Sciatic nerve (tissue), 2 donors: ENCODE measurements around the gene MGAT2. TPM values are rescaled to one million over a fixed set of nuclear protein-coding genes. Genes with fewer than 3 reads are reported as not detected.
"Not testable (repeated sequence)": the region's sequence is repeated elsewhere in the genome, so short reads cannot be mapped to it uniquely, and the experiment has no call there.

Experiments
- ATAC-seq: fragments of 200-7000 bp; cut with Tn5 transposase; one replicate; pipeline ENCODE4 v1.9.1; 2020; ENCODE audit warnings: mild to moderate bottlenecking, moderate library complexity
- DNase-seq: peaks from one replicate; pipeline ENCODE4 v3.0.0-alpha.2; 2020; ENCODE audit warnings: low spot score
- intact Hi-C: fragments of 100-400 bp; cut with DNase I; formaldehyde crosslinking; loops from one replicate; pipeline ENCODE4 v1.14.2; 2022
- total RNA-seq: library from RNA; stranded (reverse); fragmentation: NEBNext Ultra II Directional; extraction: Animal tissue kit (Norgen Biotek cat#: 25700); gene quantifications from one replicate; pipeline ENCODE4 v1.2.1, GENCODE V29; 2021
- donor health status: DM: no; HTN: no; CAD: no.
- donor health status: DM: no; HTN: no; CAD: no.

Gene MGAT2
- 16.4 TPM for total RNA-seq

GRCh38 chr14:49620182-49621113 lies at the start of gene MGAT2, which contains the start of gene RPL36AL:
Gene MGAT2 (plus strand): TSS chr14:49620799. CDS start chr14:49621269, 470 bp downstream.
Gene RPL36AL (minus strand): TSS chr14:49620626. CDS start chr14:49619104, 1,522 bp downstream.
- intact Hi-C loops = no loop called here
- peak; percentile 99 for DNase-seq
- peak; percentile 100 for ATAC-seq

- intact Hi-C loops = no loop called here
- no peak for ATAC-seq
- no peak for DNase-seq
Measured at GRCh38 chr14:49574038-49574437, 46.6 kb upstream of the MGAT2 start.

- no peak for DNase-seq
- intact Hi-C loops = no loop called here
- no peak for ATAC-seq
Measured at GRCh38 chr14:49578141-49578540, 42.5 kb upstream of the MGAT2 start.

- intact Hi-C loops = no loop called here
- no peak for ATAC-seq
- no peak for DNase-seq
Measured at GRCh38 chr14:49579841-49580240, 40.8 kb upstream of the MGAT2 start.

DNA sequence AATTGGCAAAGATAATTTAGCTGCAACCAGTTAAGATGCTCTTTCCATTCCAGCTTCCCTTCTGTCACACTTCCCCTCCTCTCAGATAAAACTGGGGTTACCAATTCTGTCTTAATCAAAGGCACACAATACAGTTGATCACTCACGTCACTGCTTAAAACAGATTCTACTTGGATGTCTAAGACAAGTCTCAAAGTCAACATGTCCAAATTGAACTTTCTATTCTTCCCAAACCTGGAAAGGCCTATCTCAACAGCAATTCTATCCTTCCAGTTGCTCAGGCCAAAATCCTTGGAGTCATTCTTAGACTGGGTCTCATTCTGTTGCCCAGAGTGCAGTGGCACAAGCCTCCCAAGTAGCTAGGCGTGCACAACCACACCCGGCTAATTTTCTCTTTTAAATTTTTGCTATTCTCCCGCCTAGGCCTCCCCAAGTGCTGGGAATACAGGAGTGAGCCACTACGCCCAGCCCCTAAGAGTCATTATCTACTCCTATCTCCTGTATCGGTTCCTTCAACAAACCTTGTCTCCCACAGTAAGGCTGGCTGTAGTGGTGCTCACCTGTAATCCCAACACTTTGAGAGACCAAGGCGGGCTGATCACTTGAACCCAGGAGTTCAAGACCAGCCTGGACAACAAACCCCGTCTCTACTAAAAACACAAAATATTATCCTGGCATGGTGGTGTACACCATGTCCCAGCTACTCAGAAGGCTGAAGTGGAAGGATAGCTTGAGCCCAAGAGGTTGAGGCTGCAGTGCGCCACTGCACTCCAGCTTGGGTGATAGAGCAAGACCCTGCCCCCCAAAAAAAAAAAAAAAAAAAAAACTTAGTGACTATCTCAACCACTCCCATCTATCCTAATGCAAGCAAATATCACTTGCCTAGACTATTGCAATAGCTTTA lies 39.1 kb upstream of the MGAT2 start:
- intact Hi-C loops = no loop called here
- DNase-seq = no peak
- ATAC-seq = no peak

DNA sequence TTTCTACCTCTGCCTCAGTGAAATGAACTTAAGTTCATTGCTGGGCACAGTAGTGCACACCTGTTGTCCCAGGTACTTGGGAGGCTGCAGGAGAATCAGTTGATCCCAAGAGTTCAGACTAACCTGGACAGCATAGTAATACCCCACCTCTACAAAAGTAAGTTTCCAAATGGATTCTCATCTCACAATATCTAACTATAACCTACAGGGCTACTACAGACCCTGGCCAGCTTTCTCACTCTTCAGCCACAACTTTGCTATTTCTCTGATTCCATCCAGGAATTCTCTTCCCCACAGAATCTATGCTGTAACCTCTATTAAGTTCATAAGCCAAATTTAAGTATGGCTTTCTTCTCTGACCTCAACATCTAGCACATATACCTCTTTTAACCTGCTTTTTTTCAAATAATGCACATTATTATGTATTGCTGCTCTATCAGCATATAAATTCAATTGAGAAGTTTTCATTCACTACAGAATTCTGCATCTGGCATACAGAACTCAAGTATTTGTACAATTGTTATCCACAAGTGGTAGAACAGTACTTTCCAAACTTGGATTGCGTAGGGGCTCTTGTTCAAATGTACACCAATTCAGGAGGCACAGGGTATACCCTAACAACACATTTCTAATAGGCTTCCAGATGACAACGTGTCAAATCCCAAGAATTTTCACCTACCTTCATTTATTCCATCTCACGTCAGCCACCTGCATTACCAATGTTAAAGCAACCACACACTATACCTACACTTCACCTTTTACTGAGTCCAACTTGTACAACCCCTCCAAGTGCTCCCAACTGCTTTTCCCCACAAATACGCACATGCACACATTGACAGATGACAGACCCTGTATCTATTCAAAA lies 38.3 kb upstream of the MGAT2 start:
- DNase-seq (no peak), ATAC-seq (no peak)
- intact Hi-C loops = no loop called here

- no peak for DNase-seq
- intact Hi-C loops = no loop called here
Measured at GRCh38 chr14:49583629-49584028, 37.0 kb upstream of the MGAT2 start.

DNA sequence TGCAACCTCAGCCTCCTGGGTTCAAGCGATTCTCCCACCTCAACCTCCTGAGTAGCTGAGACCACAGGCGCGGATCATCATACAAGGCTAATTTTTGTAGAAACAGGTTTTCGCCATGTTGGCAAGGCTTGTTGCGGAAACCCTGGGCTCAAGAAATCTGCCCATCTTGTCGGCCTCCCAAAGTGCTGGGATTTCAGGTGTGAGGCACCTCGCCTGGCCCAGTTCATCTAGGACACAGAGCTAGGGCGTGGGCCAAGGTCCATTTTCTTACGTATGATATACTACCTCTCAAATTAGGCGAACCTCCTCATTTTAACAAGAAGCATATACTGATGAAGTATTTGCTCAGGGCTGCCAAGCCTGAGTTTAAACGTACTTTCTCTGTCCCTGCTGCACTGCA lies 36.5 kb upstream of the MGAT2 start:
- intact Hi-C loops = no loop called here
- DNase-seq = no peak
- ATAC-seq = no peak

More at GRCh38 chr14:49583629-49584028, 37.0 kb upstream of the MGAT2 start:
- ATAC-seq = no peak

DNA sequence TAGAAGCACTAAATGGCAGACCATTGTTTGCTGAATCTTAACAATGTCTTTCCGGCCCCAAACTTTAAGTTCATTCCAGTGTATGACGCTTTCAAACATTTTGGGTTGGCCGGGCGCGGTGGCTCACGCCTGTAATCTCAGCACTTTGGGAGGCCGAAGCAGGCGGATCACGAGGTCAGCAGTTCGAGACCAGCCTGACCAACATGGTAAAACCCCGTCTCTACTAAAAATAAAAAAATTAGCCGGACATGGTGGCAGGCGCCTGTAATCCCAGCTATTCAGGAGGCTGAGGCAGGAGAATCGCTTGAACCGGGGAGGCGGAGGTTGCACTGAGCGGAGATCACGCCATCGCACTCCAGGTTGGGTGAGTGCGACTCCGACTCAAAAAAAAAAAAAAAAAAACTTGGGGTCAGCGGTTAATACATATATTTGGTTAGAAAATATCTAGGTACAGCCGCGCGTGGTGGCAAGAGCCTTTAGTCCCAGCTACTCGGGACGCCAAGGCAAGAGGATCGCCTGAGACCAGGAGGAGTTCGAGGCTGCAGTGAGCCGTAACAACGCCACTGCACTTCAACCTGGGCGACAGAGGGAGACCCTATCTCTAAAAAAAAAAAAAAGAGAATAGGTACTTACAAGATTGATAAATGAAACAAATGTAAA lies 35.5 kb upstream of the MGAT2 start:
- ATAC-seq, intact Hi-C loops, DNase-seq: not testable (repeated sequence)

DNA sequence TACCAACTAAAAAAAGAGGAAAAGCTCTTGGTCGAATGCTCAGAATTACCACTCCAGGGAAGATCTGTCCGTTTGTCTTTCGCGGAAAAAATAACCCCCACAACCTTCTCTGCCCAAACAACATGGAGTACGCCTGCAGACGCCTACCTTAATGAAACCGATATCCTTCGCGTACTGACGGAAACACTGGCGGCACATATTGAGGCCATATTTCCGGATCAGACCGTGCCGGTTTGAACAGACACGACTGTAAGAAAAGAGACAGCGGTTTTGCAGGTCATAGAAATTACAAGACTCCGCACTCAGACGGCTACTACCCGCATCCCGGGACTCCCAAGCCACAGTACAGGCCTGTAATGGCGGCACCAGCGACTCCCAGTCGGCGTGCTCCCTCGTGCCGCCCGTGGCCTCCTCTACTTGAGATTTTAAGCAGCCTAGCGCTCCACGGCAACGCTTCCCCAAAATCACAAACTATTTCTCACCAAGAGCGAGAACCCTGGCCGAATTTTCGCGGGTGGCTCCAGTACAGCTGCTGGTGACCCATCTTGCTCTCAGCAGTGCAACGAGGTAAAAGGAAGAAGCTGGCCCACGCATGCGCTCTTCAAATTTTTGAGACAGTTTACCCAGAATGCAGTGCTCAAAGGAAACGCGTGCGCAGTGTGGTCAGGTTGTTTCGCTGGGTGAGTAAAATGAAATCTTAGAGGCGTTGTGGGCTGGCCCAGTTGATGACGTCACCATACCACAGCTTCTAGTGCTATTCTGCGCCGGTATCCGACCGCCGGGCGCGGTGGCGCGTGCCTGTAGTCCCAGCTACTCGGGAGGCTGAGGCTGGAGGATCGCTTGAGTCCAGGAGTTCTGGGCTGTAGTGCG lies 34.6 kb upstream of the MGAT2 start, which contains the start of gene RPS29:
Gene RPS29, minus strand, starts transcription at position 578 of the 870 bp plus-strand sequence. Its CDS starts 34 bp downstream, at position 544.
- intact Hi-C loops = no loop called here
- ATAC-seq (peak; percentile 99), DNase-seq (peak; percentile 98)

- DNase-seq (no peak), ATAC-seq (peak; percentile 47)
- intact Hi-C loops = no loop called here
Measured at GRCh38 chr14:49586673-49587460, 33.7 kb upstream of the MGAT2 start.

GRCh38 chr14:49589387-49589786 lies 31.2 kb upstream of the MGAT2 start:
- intact Hi-C loops = no loop called here
- no peak for ATAC-seq
- DNase-seq = no peak

- ATAC-seq = no peak
- intact Hi-C loops = no loop called here
- DNase-seq = no peak
Measured at GRCh38 chr14:49593016-49593415, 27.6 kb upstream of the MGAT2 start.

DNA sequence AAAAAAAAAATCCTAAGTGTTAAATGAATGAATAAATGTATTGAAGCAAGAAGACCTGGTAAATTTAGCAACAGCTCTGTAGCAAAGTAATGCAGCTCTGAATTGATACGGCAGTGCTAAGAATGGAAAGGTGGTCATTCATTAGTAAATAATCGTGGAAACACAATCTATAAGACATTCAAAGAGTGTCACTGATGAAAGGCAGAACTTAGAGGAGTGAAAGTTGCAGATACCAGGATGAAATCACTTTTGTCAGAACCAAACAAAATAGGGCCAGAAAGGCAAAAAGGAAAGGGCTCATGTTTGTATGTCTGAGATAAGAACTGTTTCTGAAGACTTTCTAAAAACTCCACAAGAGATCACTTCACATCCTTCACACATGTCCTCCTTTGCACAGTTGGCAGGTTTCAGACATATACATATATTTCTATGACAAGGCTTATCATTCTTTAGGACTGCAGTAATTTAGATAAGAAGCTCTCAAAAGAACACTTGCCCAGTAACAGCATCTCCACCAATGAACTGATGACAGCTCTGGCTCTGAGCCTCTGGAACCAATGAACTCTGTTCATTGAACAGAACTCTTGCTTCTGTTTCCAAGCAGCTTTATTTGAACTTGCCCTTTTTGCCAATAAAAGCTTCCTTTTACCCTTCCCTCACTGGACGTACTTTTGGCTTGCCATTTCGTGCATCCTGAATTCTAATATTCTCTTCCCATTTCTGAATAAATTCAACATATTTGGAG lies 26.1 kb upstream of the MGAT2 start:
- ATAC-seq (no peak), DNase-seq (no peak)
- intact Hi-C loops = no loop called here

DNA sequence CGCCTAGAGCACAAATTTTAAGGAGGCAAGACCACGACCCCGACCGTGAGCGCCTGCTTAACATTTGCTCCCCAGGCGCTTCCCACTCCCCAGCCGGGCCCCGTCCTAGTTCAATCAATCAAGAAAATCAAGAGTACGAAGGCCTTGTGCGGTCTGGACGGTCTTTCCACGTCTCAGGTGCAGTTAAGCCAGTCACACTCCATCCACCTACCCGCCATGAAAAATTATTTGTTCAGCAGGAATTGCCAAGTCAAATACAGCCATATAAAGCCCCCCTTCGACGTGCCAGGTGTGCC lies 22.5 kb upstream of the MGAT2 start:
- intact Hi-C loops = no loop called here
- peak; percentile 50 for ATAC-seq
- no peak for DNase-seq
